C4-2B (cell line): Measurements from ENCODE around the gene ABCA4.

Experiments
- ZFX ChIP-seq: fragments of 450-650 bp; IDR thresholded peaks from 2 replicates; pipeline ENCODE4 v1.6.1; 2017
- TF ChIP-seq, protein P1 (sequence below): fragments of 450-650 bp; conservative IDR thresholded peaks from 2 replicates; pipeline ENCODE4 v1.5.1; 2017; ENCODE audit warnings: mild to moderate bottlenecking

- TF ChIP-seq, protein P1, sequence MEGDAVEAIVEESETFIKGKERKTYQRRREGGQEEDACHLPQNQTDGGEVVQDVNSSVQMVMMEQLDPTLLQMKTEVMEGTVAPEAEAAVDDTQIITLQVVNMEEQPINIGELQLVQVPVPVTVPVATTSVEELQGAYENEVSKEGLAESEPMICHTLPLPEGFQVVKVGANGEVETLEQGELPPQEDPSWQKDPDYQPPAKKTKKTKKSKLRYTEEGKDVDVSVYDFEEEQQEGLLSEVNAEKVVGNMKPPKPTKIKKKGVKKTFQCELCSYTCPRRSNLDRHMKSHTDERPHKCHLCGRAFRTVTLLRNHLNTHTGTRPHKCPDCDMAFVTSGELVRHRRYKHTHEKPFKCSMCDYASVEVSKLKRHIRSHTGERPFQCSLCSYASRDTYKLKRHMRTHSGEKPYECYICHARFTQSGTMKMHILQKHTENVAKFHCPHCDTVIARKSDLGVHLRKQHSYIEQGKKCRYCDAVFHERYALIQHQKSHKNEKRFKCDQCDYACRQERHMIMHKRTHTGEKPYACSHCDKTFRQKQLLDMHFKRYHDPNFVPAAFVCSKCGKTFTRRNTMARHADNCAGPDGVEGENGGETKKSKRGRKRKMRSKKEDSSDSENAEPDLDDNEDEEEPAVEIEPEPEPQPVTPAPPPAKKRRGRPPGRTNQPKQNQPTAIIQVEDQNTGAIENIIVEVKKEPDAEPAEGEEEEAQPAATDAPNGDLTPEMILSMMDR = no peak
- TF ChIP-seq ZFX = no peak
Measured at GRCh38 chr1:94160811-94161210, 39.9 kb upstream of the ABCA4 start.
